Inflammatory macrophage (primary cell): Measurements from ENCODE around the gene KCNK4.
"Not testable (repeated sequence)": the region's sequence is repeated elsewhere in the genome, so short reads cannot be mapped to it uniquely, and the experiment has no call there.

Source experiments
- DNase-seq, 2 donors: peaks; one replicate each; pipeline ENCODE4 v3.0.0-alpha.2; 2020 to 2022
- total RNA-seq, 18 experiments: gene quantifications; one replicate each; lab custom pipeline; 2026; ENCODE audit warnings: mixed read lengths in 6 of 18, inconsistent platforms in 2 of 18; lab: John Stamatoyannopoulos, UW

The KCNK4 gene
- 0 to 0.08 (median 0) reads per million in 18 experiments for total RNA-seq

- DNase-seq = no peak
Measured at GRCh38 chr11:64291262-64291751, at the start of gene KCNK4. Gene KCNK4, plus strand, starts transcription at chr11:64291302. Its CDS starts 1,717 bp downstream, at chr11:64293019.

- peak in 1 of 2 donors; percentile 67 for DNase-seq
Measured at GRCh38 chr11:64241491-64242374, 49.4 kb upstream of the KCNK4 start.

- DNase-seq = no peak
Measured at GRCh38 chr11:64243236-64243854, 47.8 kb upstream of the KCNK4 start.

GRCh38 chr11:64244107-64244506 is 47.0 kb upstream of the KCNK4 start:
- DNase-seq = no peak

- no peak for DNase-seq
Measured at GRCh38 chr11:64244966-64245365, 46.1 kb upstream of the KCNK4 start.

GRCh38 chr11:64245401-64245796 is 45.7 kb upstream of the KCNK4 start:
- no peak for DNase-seq

- DNase-seq = peak; percentile 51 to 81
Measured at GRCh38 chr11:64245797-64246620, 45.1 kb upstream of the KCNK4 start.

- not testable (repeated sequence) for DNase-seq
Measured at GRCh38 chr11:64246621-64246870, 44.6 kb upstream of the KCNK4 start.

- DNase-seq = peak; percentile 81 to 90
Measured at GRCh38 chr11:64246871-64247728, 44.0 kb upstream of the KCNK4 start, which contains the start of gene PPP1R14B. Gene PPP1R14B, minus strand, starts transcription at chr11:64246943. Its CDS starts 270 bp downstream, at chr11:64246673.

- no peak for DNase-seq
Measured at GRCh38 chr11:64247729-64248531, 43.2 kb upstream of the KCNK4 start.

GRCh38 chr11:64248578-64248977 is 42.5 kb upstream of the KCNK4 start:
- no peak for DNase-seq

- DNase-seq = no peak
Measured at GRCh38 chr11:64249038-64249437, 42.1 kb upstream of the KCNK4 start.

GRCh38 chr11:64249563-64250414 is 41.3 kb upstream of the KCNK4 start:
- no peak for DNase-seq

GRCh38 chr11:64250415-64251015 is 40.6 kb upstream of the KCNK4 start:
- no peak for DNase-seq

- peak; percentile 54 to 73 for DNase-seq
Measured at GRCh38 chr11:64251016-64251752, 39.9 kb upstream of the KCNK4 start, which contains the start of gene PLCB3. Gene PLCB3, plus strand, starts transcription at chr11:64251530. Its CDS starts 120 bp downstream, at chr11:64251650.

GRCh38 chr11:64251753-64252002 is 39.4 kb upstream of the KCNK4 start:
- DNase-seq = no peak

- peak; percentile 30 to 62 for DNase-seq
Measured at GRCh38 chr11:64252003-64252872, 38.9 kb upstream of the KCNK4 start.

GRCh38 chr11:64253043-64253442 is 38.1 kb upstream of the KCNK4 start:
- no peak for DNase-seq
